Loucy (cell line): ENCODE results near the gene MVD.

ENCODE experiments used
- H2AFZ ChIP-seq: fragments of 200-600 bp; sonication (generic); 2 replicates; pipeline ENCODE4 v1.6.0; 2016; ENCODE audit warnings: antibody characterized with exemption, mild to moderate bottlenecking, low read length, moderate library complexity
- H3F3A ChIP-seq: fragments of 200-600 bp; 2 replicates; pipeline ENCODE4 v1.6.0; 2016; ENCODE audit warnings: antibody characterized with exemption, low read depth, mild to moderate bottlenecking
- H3K27me3 ChIP-seq: fragments of 200-600 bp; sonication (generic); 2 replicates; pipeline ENCODE4 v1.6.1; 2014; ENCODE audit warnings: low read length, mild to moderate bottlenecking; ENCODE audit not compliant: insufficient read depth, poor library complexity, severe bottlenecking
- H3K36me3 ChIP-seq: fragments of 200-600 bp; sonication (generic); 2 replicates; pipeline ENCODE4 v1.6.1; 2016; ENCODE audit warnings: low read length; ENCODE audit not compliant: insufficient read depth
- H3K4me1 ChIP-seq: fragments of 200-600 bp; sonication (generic); 2 replicates; pipeline ENCODE4 v1.5.1; 2014; ENCODE audit warnings: low read length, mild to moderate bottlenecking; ENCODE audit not compliant: insufficient read depth, poor library complexity, severe bottlenecking
- H3K4me2 ChIP-seq: fragments of 200-600 bp; sonication (generic); 2 replicates; pipeline ENCODE4 v1.6.0; 2014; ENCODE audit warnings: antibody characterized with exemption, low read length, low read depth, mild to moderate bottlenecking; ENCODE audit not compliant: poor library complexity, severe bottlenecking
- H3K4me3 ChIP-seq: fragments of 200-600 bp; sonication (generic); 2 replicates; pipeline ENCODE4 v1.5.1; 2014; ENCODE audit warnings: low read length, mild to moderate bottlenecking, mixed read lengths; ENCODE audit not compliant: poor library complexity, severe bottlenecking
- H3K79me2 ChIP-seq: fragments of 200-600 bp; sonication (generic); 2 replicates; pipeline ENCODE4 v1.6.1; 2014; ENCODE audit warnings: low read length; ENCODE audit not compliant: insufficient read depth
- H3K9ac ChIP-seq: fragments of 200-600 bp; sonication (generic); 2 replicates; pipeline ENCODE4 v1.6.0; 2014; ENCODE audit warnings: mild to moderate bottlenecking, low read depth, low read length, moderate library complexity; ENCODE audit not compliant: poor library complexity, severe bottlenecking
- H3K9me2 ChIP-seq: fragments of 200-600 bp; sonication (generic); replicated peaks from 2 replicates; pipeline ENCODE4 v1.6.1; 2016; ENCODE audit warnings: low read depth, low read length, mixed read lengths
- H3K9me3 ChIP-seq: fragments of 200-600 bp; sonication (generic); 2 replicates; pipeline ENCODE4 v1.6.1; 2014; ENCODE audit warnings: mild to moderate bottlenecking, antibody characterized with exemption, low read length, low read depth; ENCODE audit not compliant: insufficient read depth
- H4K20me1 ChIP-seq: fragments of 200-600 bp; sonication (generic); 2 replicates; pipeline ENCODE4 v1.6.0; 2014; ENCODE audit warnings: antibody characterized with exemption, low read length, mild to moderate bottlenecking; ENCODE audit not compliant: insufficient read depth, poor library complexity, severe bottlenecking
- EZH2phosphoT487 ChIP-seq: fragments of 200-600 bp; IDR thresholded peaks from 2 replicates; pipeline ENCODE4 v1.6.1; 2018; ENCODE audit warnings: antibody characterized with exemption, mild to moderate bottlenecking, moderate library complexity, borderline replicate concordance
- TF ChIP-seq, protein P1 (sequence below): fragments of 200-600 bp; sonication (generic); conservative IDR thresholded peaks from 2 replicates; pipeline ENCODE4 v1.5.1; 2014; ENCODE audit warnings: mild to moderate bottlenecking, antibody characterized with exemption, low read length

MVD gene

DNA sequence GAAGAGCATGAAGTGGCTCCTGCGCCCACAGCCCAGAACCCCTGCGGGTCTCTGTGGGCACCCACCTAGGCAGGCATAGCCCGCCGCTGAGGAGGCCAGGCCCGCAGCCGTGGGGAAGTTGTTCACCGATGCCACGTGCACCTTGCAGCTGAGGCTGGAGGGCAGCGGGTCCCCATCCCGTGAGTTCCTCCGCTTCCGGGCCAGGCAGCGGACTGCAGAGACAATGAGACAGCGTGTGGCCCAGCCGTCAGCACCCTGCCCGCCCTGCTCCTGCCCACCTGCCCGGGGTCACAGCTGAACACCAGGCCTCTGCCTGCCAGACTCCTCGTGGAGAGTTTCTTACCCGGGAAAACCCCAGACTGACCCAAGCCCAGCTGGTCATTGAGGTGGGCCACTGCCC, 5.5 kb downstream of the MVD start:
- H3K36me3 ChIP-seq = no peaks in the 10 kb centered on the region; the same call in 1 of the 2 replicates
- no peak for TF ChIP-seq EZH2phosphoT487
- TF ChIP-seq, protein P1, sequence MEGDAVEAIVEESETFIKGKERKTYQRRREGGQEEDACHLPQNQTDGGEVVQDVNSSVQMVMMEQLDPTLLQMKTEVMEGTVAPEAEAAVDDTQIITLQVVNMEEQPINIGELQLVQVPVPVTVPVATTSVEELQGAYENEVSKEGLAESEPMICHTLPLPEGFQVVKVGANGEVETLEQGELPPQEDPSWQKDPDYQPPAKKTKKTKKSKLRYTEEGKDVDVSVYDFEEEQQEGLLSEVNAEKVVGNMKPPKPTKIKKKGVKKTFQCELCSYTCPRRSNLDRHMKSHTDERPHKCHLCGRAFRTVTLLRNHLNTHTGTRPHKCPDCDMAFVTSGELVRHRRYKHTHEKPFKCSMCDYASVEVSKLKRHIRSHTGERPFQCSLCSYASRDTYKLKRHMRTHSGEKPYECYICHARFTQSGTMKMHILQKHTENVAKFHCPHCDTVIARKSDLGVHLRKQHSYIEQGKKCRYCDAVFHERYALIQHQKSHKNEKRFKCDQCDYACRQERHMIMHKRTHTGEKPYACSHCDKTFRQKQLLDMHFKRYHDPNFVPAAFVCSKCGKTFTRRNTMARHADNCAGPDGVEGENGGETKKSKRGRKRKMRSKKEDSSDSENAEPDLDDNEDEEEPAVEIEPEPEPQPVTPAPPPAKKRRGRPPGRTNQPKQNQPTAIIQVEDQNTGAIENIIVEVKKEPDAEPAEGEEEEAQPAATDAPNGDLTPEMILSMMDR = no peak
- no peaks in the 10 kb centered on the region for H3F3A ChIP-seq
- no peaks in the 10 kb centered on the region for H3K4me1 ChIP-seq
- H3K79me2 ChIP-seq = peaks cover 30% of the 10 kb centered on the region; the same call in 1 of the 2 replicates
- H3K9me3 ChIP-seq = no peaks in the 10 kb centered on the region
- H3K27me3 ChIP-seq = no peaks in the 10 kb centered on the region
- H3K4me3 ChIP-seq = no peak overlapping the region
- no peaks in the 10 kb centered on the region for H4K20me1 ChIP-seq
- H3K4me2 ChIP-seq = no peak overlapping the region
- no peak overlapping the region for H3K9ac ChIP-seq
- H2AFZ ChIP-seq = no peak overlapping the region
- no peaks in the 10 kb centered on the region for H3K9me2 ChIP-seq

DNA sequence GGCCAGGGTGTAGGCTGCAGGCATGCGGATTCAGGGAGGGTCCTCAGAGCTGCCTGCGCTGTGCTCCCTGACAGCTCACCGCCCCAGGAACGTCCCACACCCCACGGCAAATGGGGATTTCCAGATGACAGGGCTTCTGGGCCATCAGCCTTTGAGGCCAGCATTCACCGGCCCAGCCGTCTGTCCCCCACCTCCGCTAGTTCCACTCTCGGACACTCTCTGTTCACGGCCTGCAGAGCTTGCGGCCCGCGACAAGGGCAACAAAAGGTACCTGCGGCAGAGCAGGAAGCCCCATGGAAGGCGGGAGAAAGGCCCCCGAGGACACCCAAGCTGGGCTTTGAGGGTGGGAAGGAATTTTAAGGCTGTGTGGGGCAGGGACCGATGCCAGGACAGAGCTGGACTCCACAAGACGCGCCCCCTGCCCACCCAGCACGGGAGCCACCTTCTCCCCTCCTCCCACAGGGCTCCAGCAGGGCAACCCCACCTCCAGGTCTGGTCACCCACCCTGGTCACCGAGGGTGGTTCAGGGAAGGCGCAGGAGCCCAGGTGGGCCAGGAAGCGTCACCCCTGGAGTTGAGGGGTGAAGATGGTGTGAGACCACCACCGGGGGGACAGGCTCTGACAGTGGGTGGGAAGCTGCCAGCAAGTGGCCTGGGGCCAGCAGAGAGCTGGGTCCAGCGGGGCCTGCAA, 6.5 kb downstream of the MVD start:
- H3K79me2 ChIP-seq = peaks cover 22% of the 10 kb centered on the region; the same call in 1 of the 2 replicates
- no peak overlapping the region for H3K4me2 ChIP-seq
- peaks cover 5% of the 10 kb centered on the region for H3K4me1 ChIP-seq
- no peaks in the 10 kb centered on the region; the same call in 1 of the 2 replicates for H3K36me3 ChIP-seq
- H3F3A ChIP-seq = no peaks in the 10 kb centered on the region
- H3K4me3 ChIP-seq = no peak overlapping the region
- no peaks in the 10 kb centered on the region for H3K9me3 ChIP-seq
- H3K9me2 ChIP-seq = no peaks in the 10 kb centered on the region
- TF ChIP-seq EZH2phosphoT487 = no peak
- TF ChIP-seq, protein P1 = no peak
- no peaks in the 10 kb centered on the region for H4K20me1 ChIP-seq
- H3K9ac ChIP-seq = no peak overlapping the region
- no peaks in the 10 kb centered on the region for H3K27me3 ChIP-seq
- H2AFZ ChIP-seq = no peak overlapping the region

DNA sequence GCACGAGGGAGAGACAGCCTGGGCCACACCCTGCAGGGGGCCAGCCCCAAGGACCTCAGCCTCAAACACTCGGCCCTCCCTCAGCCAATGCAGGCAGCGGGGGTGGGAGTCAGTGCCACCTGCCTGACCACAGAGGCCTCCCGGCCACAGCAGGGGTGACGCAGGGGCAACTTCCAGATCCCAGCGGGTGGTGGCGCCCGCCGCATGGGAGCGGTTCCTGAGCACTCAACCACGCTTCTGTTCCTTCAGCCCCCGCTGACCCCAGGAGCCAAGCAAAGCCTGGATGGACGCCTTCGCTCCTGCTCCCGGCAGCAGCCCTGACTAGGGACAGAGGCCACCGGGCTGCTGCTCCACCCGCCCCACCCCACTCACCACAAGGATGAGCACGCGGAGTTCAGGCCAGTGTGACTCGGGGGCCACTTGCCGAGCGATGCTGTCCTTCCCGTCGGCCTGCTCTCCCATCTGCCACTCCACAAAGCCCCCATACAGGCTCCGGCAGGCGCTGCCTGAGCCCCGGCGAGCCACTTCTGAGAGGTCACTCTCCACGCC, 7.1 kb downstream of the MVD start:
- H3K4me1 ChIP-seq = peaks cover 5% of the 10 kb centered on the region
- no peak overlapping the region for H3K4me3 ChIP-seq
- no peaks in the 10 kb centered on the region for H3K27me3 ChIP-seq
- no peak overlapping the region for H2AFZ ChIP-seq
- H3F3A ChIP-seq = no peaks in the 10 kb centered on the region
- H3K79me2 ChIP-seq = peaks cover 16% of the 10 kb centered on the region; the same call in 1 of the 2 replicates
- no peak for TF ChIP-seq EZH2phosphoT487
- TF ChIP-seq, protein P1 = no peak
- no peaks in the 10 kb centered on the region; the same call in 1 of the 2 replicates for H3K36me3 ChIP-seq
- H3K9ac ChIP-seq = no peak overlapping the region
- no peak overlapping the region for H3K4me2 ChIP-seq
- no peaks in the 10 kb centered on the region for H3K9me3 ChIP-seq
- H4K20me1 ChIP-seq = no peaks in the 10 kb centered on the region
- H3K9me2 ChIP-seq = no peaks in the 10 kb centered on the region
